HL-60 (cell line): Measurements from ENCODE around the gene XRCC3.

Experiments
- DNase-seq, 2 experiments: peaks; one replicate each; pipeline ENCODE4 v3.0.0-alpha.2; 2010 to 2020; ENCODE audit warnings: low read depth in 1 of 2, low spot score in 1 of 2
- H3K27ac ChIP-seq: fragments of 250-450 bp; sonication (Bioruptor Pico); replicated peaks from 2 replicates; pipeline ENCODE4 v1.5.1; 2020; ENCODE audit warnings: mild to moderate bottlenecking, moderate library complexity
- H3K27me3 ChIP-seq: fragments of 250-450 bp; sonication (Bioruptor Pico); 2 replicates; pipeline ENCODE4 v1.5.1; 2021; ENCODE audit warnings: mild to moderate bottlenecking, moderate library complexity; ENCODE audit not compliant: insufficient read depth, poor library complexity, severe bottlenecking
- H3K4me3 ChIP-seq: replicated peaks from 2 replicates; pipeline ENCODE4 v1.5.1; 2011; ENCODE audit warnings: mild to moderate bottlenecking, control low read depth, low read length; ENCODE audit not compliant: insufficient read depth
- GABPA ChIP-seq: IDR thresholded peaks from 2 replicates; pipeline ENCODE4 v1.6.1; 2012; ENCODE audit warnings: low read depth
- POLR2AphosphoS5 ChIP-seq: IDR thresholded peaks from 2 replicates; pipeline ENCODE4 v1.6.1; 2012; ENCODE audit warnings: low read depth
- SPI1 ChIP-seq: IDR thresholded peaks from 2 replicates; pipeline ENCODE4 v1.6.1; 2012; ENCODE audit warnings: low read depth, mild to moderate bottlenecking, borderline replicate concordance
- TF ChIP-seq, protein P1 (sequence below): IDR thresholded peaks from one replicate; pipeline ENCODE4 v1.5.1; 2011; ENCODE audit warnings: low read length, control low read depth, inconsistent platforms; ENCODE audit not compliant: insufficient read depth
- TF ChIP-seq, protein P2 (sequence below): IDR thresholded peaks from 2 replicates; pipeline ENCODE4 v1.6.1; 2012; ENCODE audit warnings: low read depth; ENCODE audit not compliant: insufficient replicate concordance

Gene XRCC3

DNA sequence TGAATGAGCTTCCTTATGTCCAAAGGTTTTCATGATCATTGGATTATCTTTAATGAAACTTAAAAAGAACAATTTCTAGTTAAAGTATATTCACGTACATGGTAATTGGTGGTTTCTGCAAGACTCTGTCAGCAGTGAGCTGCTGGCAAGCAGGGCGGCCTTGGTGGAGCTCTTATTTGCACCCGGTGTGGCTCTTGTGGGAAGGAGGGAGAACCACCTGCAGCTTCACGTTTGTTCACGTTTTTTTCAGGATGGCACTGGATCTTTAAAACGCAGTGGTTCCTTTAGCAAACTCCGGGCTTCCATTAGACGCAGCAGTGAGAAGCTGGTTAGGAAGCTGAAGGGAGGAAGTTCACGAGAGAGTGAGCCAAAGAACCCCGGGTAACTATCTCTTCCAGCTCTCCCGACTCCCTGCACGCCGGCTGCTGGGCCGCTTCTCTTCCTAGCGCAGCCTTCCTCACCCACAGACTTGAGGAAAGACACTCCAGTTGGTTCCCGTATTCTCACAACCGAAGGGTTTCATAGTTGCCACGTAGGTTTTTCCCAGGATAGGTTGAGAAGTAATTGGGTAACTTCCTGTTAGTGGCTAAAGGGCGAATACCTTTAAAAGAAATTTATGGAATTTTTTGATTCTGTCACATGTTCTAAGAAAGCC lies 28.3 kb downstream of the XRCC3 start:
- Histone ChIP-seq H3K4me3 (no peak overlapping the region), H3K27me3 (no peaks in the 10 kb centered on the region), H3K27ac (no peak overlapping the region)
- no peak for TF ChIP-seq POLR2AphosphoS5
- no peak for TF ChIP-seq SPI1
- TF ChIP-seq, protein P1, sequence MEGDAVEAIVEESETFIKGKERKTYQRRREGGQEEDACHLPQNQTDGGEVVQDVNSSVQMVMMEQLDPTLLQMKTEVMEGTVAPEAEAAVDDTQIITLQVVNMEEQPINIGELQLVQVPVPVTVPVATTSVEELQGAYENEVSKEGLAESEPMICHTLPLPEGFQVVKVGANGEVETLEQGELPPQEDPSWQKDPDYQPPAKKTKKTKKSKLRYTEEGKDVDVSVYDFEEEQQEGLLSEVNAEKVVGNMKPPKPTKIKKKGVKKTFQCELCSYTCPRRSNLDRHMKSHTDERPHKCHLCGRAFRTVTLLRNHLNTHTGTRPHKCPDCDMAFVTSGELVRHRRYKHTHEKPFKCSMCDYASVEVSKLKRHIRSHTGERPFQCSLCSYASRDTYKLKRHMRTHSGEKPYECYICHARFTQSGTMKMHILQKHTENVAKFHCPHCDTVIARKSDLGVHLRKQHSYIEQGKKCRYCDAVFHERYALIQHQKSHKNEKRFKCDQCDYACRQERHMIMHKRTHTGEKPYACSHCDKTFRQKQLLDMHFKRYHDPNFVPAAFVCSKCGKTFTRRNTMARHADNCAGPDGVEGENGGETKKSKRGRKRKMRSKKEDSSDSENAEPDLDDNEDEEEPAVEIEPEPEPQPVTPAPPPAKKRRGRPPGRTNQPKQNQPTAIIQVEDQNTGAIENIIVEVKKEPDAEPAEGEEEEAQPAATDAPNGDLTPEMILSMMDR: no peak
- DNase-seq: no peak

DNA sequence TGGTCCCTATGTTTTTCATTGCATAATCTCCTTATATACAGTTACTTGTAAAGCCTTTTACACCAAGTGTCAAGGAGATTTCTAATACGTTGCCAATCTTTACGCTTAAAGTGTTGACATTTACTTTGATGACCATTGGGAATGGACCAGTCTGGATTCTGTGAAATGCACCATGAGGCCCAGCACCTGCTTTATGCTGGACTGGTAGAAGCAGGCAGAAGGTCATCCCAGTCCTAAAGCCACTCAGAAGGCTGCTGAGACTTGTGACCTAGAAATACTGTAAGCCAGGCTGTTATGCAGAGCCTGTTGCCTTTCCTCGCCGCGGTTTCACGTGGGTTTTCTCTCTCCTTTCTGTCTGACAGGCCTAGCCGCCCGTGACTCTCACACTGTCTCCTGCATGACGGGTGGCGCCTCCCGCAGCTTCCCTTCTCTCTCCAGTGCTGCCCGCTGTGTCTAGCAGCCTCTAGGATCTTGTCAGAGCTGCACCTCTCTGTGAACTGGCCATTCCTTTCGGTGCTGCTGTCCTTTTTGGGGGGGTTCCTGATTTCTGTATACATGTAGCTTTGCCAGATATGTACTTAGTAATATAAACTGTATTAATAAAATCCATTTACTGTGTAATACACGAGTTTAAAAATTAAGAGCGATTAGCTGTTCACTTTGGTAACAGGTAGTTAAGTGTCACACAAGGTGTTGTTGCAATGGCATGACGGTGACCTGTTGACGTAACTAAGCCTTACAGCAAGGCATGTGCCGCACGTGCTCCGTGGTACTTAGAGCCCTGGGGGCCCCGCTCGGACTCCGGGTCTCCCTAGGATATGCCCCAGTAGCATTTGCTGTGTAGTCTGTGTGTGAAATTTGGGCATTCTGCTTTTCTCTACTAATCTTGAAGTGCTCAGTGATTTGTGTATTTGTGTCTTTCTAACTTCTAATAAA lies 29.7 kb downstream of the XRCC3 start:
- TF ChIP-seq, protein P2, sequence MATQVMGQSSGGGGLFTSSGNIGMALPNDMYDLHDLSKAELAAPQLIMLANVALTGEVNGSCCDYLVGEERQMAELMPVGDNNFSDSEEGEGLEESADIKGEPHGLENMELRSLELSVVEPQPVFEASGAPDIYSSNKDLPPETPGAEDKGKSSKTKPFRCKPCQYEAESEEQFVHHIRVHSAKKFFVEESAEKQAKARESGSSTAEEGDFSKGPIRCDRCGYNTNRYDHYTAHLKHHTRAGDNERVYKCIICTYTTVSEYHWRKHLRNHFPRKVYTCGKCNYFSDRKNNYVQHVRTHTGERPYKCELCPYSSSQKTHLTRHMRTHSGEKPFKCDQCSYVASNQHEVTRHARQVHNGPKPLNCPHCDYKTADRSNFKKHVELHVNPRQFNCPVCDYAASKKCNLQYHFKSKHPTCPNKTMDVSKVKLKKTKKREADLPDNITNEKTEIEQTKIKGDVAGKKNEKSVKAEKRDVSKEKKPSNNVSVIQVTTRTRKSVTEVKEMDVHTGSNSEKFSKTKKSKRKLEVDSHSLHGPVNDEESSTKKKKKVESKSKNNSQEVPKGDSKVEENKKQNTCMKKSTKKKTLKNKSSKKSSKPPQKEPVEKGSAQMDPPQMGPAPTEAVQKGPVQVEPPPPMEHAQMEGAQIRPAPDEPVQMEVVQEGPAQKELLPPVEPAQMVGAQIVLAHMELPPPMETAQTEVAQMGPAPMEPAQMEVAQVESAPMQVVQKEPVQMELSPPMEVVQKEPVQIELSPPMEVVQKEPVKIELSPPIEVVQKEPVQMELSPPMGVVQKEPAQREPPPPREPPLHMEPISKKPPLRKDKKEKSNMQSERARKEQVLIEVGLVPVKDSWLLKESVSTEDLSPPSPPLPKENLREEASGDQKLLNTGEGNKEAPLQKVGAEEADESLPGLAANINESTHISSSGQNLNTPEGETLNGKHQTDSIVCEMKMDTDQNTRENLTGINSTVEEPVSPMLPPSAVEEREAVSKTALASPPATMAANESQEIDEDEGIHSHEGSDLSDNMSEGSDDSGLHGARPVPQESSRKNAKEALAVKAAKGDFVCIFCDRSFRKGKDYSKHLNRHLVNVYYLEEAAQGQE: no peak
- TF ChIP-seq GABPA: no peak
- TF ChIP-seq SPI1: no peak
- TF ChIP-seq, protein P1: no peak
- TF ChIP-seq POLR2AphosphoS5: no peak
- no peak for DNase-seq
- Histone ChIP-seq H3K27me3 (no peaks in the 10 kb centered on the region), H3K4me3 (no peak overlapping the region), H3K27ac (no peak overlapping the region)

DNA sequence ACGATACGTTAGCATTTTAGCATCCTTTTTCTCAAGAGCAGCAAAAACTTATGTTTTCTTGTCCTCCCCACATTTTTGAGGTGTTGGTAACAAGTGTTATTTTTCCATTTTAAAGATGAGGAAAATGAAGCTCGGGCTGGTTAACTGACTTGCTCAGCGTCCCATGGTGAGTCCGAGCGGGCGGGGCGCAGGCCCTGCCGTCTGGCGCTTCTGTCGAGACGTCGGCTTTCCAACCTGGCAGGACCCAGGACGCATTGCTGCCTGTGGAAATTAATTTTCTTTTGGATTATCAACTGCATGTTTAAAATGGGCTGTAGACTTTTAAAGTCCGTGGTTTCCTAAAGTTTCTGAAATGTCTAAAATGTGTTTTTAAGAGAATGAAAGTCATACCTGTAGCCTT lies 30.4 kb downstream of the XRCC3 start:
- no peak for TF ChIP-seq GABPA
- TF ChIP-seq, protein P1: no peak
- no peak for TF ChIP-seq SPI1
- TF ChIP-seq, protein P2: no peak
- TF ChIP-seq POLR2AphosphoS5: no peak
- DNase-seq: no peak
- Histone ChIP-seq H3K27ac (no peak overlapping the region), H3K4me3 (no peak overlapping the region), H3K27me3 (no peaks in the 10 kb centered on the region)
